ENCODE measurements around the gene RTCB. TPM values are rescaled to one million over a fixed set of nuclear protein-coding genes. Genes with fewer than 3 reads are reported as not detected.
"Not testable (repeated sequence)": the region's sequence is repeated elsewhere in the genome, so short reads cannot be mapped to it uniquely, and the experiment has no call there.

RTCB gene
- total and polyA plus RNA-seq, 2 of the 13 experiments (the other 11 are each of a cell fraction or from before 2014, with no cell fraction given) = 108 to 167 TPM

DNA sequence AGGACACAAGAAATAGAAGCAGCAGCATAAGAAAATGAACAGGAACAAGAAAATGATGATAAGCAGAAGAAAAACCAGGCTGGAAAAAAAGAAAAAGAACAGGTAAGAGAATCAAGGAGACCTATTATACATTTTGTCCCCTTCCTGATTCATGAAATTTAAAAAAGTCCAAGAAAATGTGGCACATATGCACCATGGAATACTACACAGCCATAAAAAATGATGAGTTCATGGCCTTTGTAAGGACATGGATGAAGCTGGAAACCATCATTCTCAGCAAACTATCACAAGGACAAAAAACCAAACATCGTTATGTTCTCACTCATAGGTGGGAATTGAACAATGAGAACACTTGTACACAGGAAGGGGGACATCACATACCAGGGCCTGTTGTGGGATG, 60.2 kb downstream of the RTCB start:
- FAIRE-seq; H3K79me2 ChIP-seq (ENCODE audit: insufficient read depth, low read length); H3K4me3 ChIP-seq (replicated peaks in 1 of 3; ENCODE audit: insufficient read depth in 1 of 3, low read depth in 2 of 3, low read length in 3 of 3); H3K4me2 ChIP-seq (ENCODE audit: low read depth, low read length); H3K9ac ChIP-seq (ENCODE audit: insufficient read depth, low read depth, low read length); H4K20me1 ChIP-seq (ENCODE audit: insufficient read depth, low read length); H3K36me3 ChIP-seq (replicated peaks in 1 of 2; ENCODE audit: control insufficient read depth in 1 of 2, insufficient read depth in 2 of 2, low read length in 2 of 2); ATAC-seq; H2AFZ ChIP-seq (ENCODE audit: low read length); intact Hi-C loops (cut with micrococcal nuclease; ENCODE audit: unreplicated experiment); H3K27me3 ChIP-seq (ENCODE audit: control insufficient read depth in 1 of 2, insufficient read depth in 2 of 2, low read length in 2 of 2); H3K9me3 ChIP-seq (ENCODE audit: low read length); H3K27ac ChIP-seq (ENCODE audit: extremely low read length, insufficient read depth, low read length); in situ Hi-C loops (cut with HindIII; ENCODE audit: extremely low pct_ligation_motif_present, low pct_unique_long_range_greater_than_20kb); BruUV-seq (replicated peaks); DNase-seq (ENCODE audit: low spot score); CTCF ChIA-PET (ENCODE audit: low intra/inter-chr PET ratio, low total read pairs); POLR2A ChIA-PET; H3K4me1 ChIP-seq (ENCODE audit: insufficient read depth, low read length): not testable (repeated sequence)
- WGBS (ENCODE audit: low lambda C conversion rate) = 0% methylated on average over 1 of the region's 1 CpG

- FAIRE-seq = no peak
- no peak for ATAC-seq
- TF ChIP-seq U2AF2 (IDR thresholded peaks at IDR 0.05; ENCODE audit: low read depth, low read length) = no peak
- no peak for TF ChIP-seq EHMT2 (IDR thresholded peaks at IDR 0.05; ENCODE audit: borderline replicate concordance, low read depth, low read length)
- no peak for TF ChIP-seq TBX2 (CRISPR knock-in tag; IDR thresholded peaks at IDR 0.05; ENCODE audit: borderline replicate concordance)
- TF ChIP-seq MLLT10 (CRISPR knock-in tag; IDR thresholded peaks at IDR 0.05) = no peak
- no peak for TF ChIP-seq HDAC6 (IDR thresholded peaks at IDR 0.05; ENCODE audit: low read depth, low read length)
- TF ChIP-seq DMAP1 (CRISPR knock-in tag; IDR thresholded peaks at IDR 0.05) = no peak
- no peak for TF ChIP-seq MXI1 (IDR thresholded peaks at IDR 0.05; ENCODE audit: borderline replicate concordance, low read depth, low read length)
- no peak for TF ChIP-seq TBX3 (IDR thresholded peaks at IDR 0.05; ENCODE audit: borderline replicate concordance)
- TF ChIP-seq ARID3A (IDR thresholded peaks at IDR 0.05; ENCODE audit: low read depth, low read length) = no peak
- TF ChIP-seq ETV6 (CRISPR knock-in tag; conservative IDR thresholded peaks at IDR 0.05) = no peak
- TF ChIP-seq RBFOX2 (IDR thresholded peaks at IDR 0.05; ENCODE audit: low read depth, low read length) = no peak
- no peak for TF ChIP-seq ZBTB10 (CRISPR knock-in tag; IDR thresholded peaks at IDR 0.05; ENCODE audit: borderline replicate concordance)
- TF ChIP-seq, protein P1, sequence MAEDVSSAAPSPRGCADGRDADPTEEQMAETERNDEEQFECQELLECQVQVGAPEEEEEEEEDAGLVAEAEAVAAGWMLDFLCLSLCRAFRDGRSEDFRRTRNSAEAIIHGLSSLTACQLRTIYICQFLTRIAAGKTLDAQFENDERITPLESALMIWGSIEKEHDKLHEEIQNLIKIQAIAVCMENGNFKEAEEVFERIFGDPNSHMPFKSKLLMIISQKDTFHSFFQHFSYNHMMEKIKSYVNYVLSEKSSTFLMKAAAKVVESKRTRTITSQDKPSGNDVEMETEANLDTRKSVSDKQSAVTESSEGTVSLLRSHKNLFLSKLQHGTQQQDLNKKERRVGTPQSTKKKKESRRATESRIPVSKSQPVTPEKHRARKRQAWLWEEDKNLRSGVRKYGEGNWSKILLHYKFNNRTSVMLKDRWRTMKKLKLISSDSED (CRISPR knock-in tag; IDR thresholded peaks at IDR 0.05) = no peak
- no peak for TF ChIP-seq CENPT (CRISPR knock-in tag; IDR thresholded peaks at IDR 0.05; ENCODE audit: low read depth)
These were observed 63.9 kb downstream of the RTCB start for GRCh38 chr22:32348031-32348611.

More at GRCh38 chr22:32348031-32348611, 63.9 kb downstream of the RTCB start:
- in situ Hi-C loops (cut with HindIII; ENCODE audit: extremely low pct_ligation_motif_present, low pct_unique_long_range_greater_than_20kb) (no loop called here), intact Hi-C loops (cut with micrococcal nuclease; ENCODE audit: unreplicated experiment) (no loop called here)
- H3K9me3 ChIP-seq (ENCODE audit: low read length) = no peaks in the 10 kb centered on the region
- H3K27ac ChIP-seq (ENCODE audit: extremely low read length, insufficient read depth, low read length) = no peak overlapping the region
- 29% methylated on average over 6 of the region's 6 CpGs for WGBS (ENCODE audit: low lambda C conversion rate)
- H3K36me3 ChIP-seq (replicated peaks in 1 of 2; ENCODE audit: control insufficient read depth in 1 of 2, insufficient read depth in 2 of 2, low read length in 2 of 2) = no peaks in the 10 kb centered on the region
- no peak overlapping the region for H3K4me2 ChIP-seq (ENCODE audit: low read depth, low read length)
- H3K27me3 ChIP-seq (ENCODE audit: control insufficient read depth in 1 of 2, insufficient read depth in 2 of 2, low read length in 2 of 2) = peaks cover 0 to 2% of the 10 kb centered on the region in 2 experiments; a peak in 1 of 5 replicates
- H3K4me3 ChIP-seq (replicated peaks in 1 of 3; ENCODE audit: insufficient read depth in 1 of 3, low read depth in 2 of 3, low read length in 3 of 3) = no peak overlapping the region
- no peak overlapping the region for H2AFZ ChIP-seq (ENCODE audit: low read length)
- no TSS peak for BruUV-seq (replicated peaks)
- ChIA-PET CTCF (ENCODE audit: low intra/inter-chr PET ratio, low total read pairs) (no interaction called here), POLR2A (no interaction called here)
- no peaks in the 10 kb centered on the region for H4K20me1 ChIP-seq (ENCODE audit: insufficient read depth, low read length)
- H3K9ac ChIP-seq (ENCODE audit: insufficient read depth, low read depth, low read length) = no peak overlapping the region
- H3K4me1 ChIP-seq (ENCODE audit: insufficient read depth, low read length) = no peaks in the 10 kb centered on the region
- DNase-seq (ENCODE audit: low spot score) = no peak
- H3K79me2 ChIP-seq (ENCODE audit: insufficient read depth, low read length) = no peaks in the 10 kb centered on the region
